Endothelial cell of umbilical vein (primary cell): ENCODE data around the gene RAB8B. TPM values are rescaled to one million over a fixed set of nuclear protein-coding genes. Genes with fewer than 3 reads are reported as not detected.

Experiments used
- BruUV-seq: library from RNA; stranded (reverse); fragments of 400-500 nt; replicated peaks from 2 replicates; lab custom pipeline; 2021; lab: Mats Ljungman, UMichigan
- CTCF ChIA-PET: fragments of 300-600, 350-600 bp; sonication (Branson Sonifier 250); formaldehyde crosslinking; loops from one replicate; lab custom pipeline; 2021; ENCODE audit warnings: antibody characterized with exemption, inconsistent platforms; lab: Charles Lee
- POLR2A ChIA-PET: fragments of 300-600, 350-600 bp; sonication (Branson Sonifier 250); formaldehyde crosslinking; loops from one replicate; lab custom pipeline; 2021; ENCODE audit warnings: antibody characterized with exemption, inconsistent platforms; lab: Charles Lee
- DNase-seq: peaks from one replicate; pipeline ENCODE4 v3.0.0-alpha.2; 2011; ENCODE audit warnings: low read depth, low spot score
- FAIRE-seq: peaks from 2 replicates; lab custom pipeline; 2011; peaks lifted over from hg19 to GRCh38; lab: Jason Lieb, UNC
- H2AFZ ChIP-seq: 2 replicates; pipeline ENCODE4 v1.6.0; 2012; ENCODE audit warnings: low read depth, low read length, control low read depth, inconsistent platforms
- H3K27ac ChIP-seq: 2 replicates; pipeline ENCODE4 v1.5.1; 2011; ENCODE audit warnings: low read depth, mild to moderate bottlenecking, control low read depth, low read length, moderate library complexity; ENCODE audit not compliant: insufficient read depth
- H3K27me3 ChIP-seq, 2 experiments: 2 replicates each; pipeline versions ENCODE4 v1.6.0 to v1.6.1; 2011; ENCODE audit warnings: low read length in 2 of 2, mixed read lengths in 1 of 2; ENCODE audit not compliant: control insufficient read depth in 2 of 2, insufficient read depth in 2 of 2
- H3K36me3 ChIP-seq, 2 experiments: 2 replicates in 1 of 2; 3 replicates in 1 of 2; pipeline ENCODE4 v1.5.1; 2011; ENCODE audit warnings: low read length in 2 of 2, mild to moderate bottlenecking in 1 of 2, moderate library complexity in 1 of 2; ENCODE audit not compliant: control insufficient read depth in 2 of 2, insufficient read depth in 2 of 2; ENCODE audit errors: extremely low read depth in 1 of 2
- H3K4me1 ChIP-seq: 3 replicates; pipeline ENCODE4 v1.5.1; 2011; ENCODE audit warnings: mild to moderate bottlenecking, low read length; ENCODE audit not compliant: control insufficient read depth, insufficient read depth; ENCODE audit errors: extremely low read depth
- H3K4me2 ChIP-seq: 2 replicates; pipeline ENCODE4 v1.6.1; 2011; ENCODE audit warnings: low read length, control low read depth, mixed read lengths; ENCODE audit not compliant: insufficient read depth
- H3K4me3 ChIP-seq, 3 experiments: fragments of 200-600 bp in 1 of 3; sonication (generic), shearing (Covaris generic) in 1 of 3; replicated peaks in 1 of 3; 2 replicates each; pipeline ENCODE4 v1.5.1; 2011 to 2016; ENCODE audit warnings: control low read depth in 3 of 3, low read length in 3 of 3, mild to moderate bottlenecking in 2 of 3, inconsistent platforms in 1 of 3, low read depth in 1 of 3, moderate library complexity in 1 of 3; ENCODE audit not compliant: insufficient read depth in 1 of 3
- H3K79me2 ChIP-seq: 2 replicates; pipeline ENCODE4 v1.6.0; 2012; ENCODE audit warnings: low read length, inconsistent platforms; ENCODE audit not compliant: control insufficient read depth, insufficient read depth
- H3K9ac ChIP-seq: replicated peaks from 2 replicates; pipeline ENCODE3; 2011; ENCODE audit warnings: low read length, control low read depth; ENCODE audit not compliant: insufficient read depth; ENCODE audit errors: extremely low read depth
- H3K9me1 ChIP-seq: replicated peaks from 3 replicates; pipeline ENCODE4 v1.6.0; 2011; ENCODE audit warnings: mild to moderate bottlenecking, low read length; ENCODE audit not compliant: control insufficient read depth, insufficient read depth; ENCODE audit errors: extremely low read depth
- H3K9me3 ChIP-seq: replicated peaks from 2 replicates; pipeline ENCODE4 v1.5.1; 2012; ENCODE audit warnings: low read length, inconsistent platforms; ENCODE audit not compliant: control insufficient read depth, insufficient read depth
- H4K20me1 ChIP-seq: replicated peaks from 2 replicates; pipeline ENCODE3; 2011; ENCODE audit warnings: mild to moderate bottlenecking, low read length; ENCODE audit not compliant: control insufficient read depth, insufficient read depth; ENCODE audit errors: extremely low read depth
- CTCF ChIP-seq, 2 donors: IDR thresholded peaks; 1 replicate in 1 of 2; 2 replicates in 1 of 2; pipeline ENCODE4 v1.5.1; 2011; ENCODE audit warnings: low read length in 2 of 2, mild to moderate bottlenecking in 2 of 2, moderate library complexity in 2 of 2, control low read depth in 1 of 2, inconsistent platforms in 1 of 2, low read depth in 1 of 2; ENCODE audit not compliant: insufficient read depth in 1 of 2; ENCODE audit errors: extremely low read depth in 1 of 2
- EZH2 ChIP-seq: IDR thresholded peaks from 2 replicates; pipeline ENCODE4 v1.6.1; 2012; ENCODE audit warnings: borderline replicate concordance, low read depth, mild to moderate bottlenecking, moderate library complexity, low read length, inconsistent platforms; ENCODE audit not compliant: severe bottlenecking
- FOS ChIP-seq: IDR thresholded peaks from 2 replicates; pipeline ENCODE4 v1.6.1; 2011; ENCODE audit warnings: mild to moderate bottlenecking, low read length, moderate library complexity, borderline replicate concordance; ENCODE audit not compliant: insufficient read depth
- GATA2 ChIP-seq: IDR thresholded peaks from 2 replicates; pipeline ENCODE4 v1.7.0; 2011; ENCODE audit warnings: low read depth, mild to moderate bottlenecking, moderate library complexity, mixed read lengths, low read length; ENCODE audit not compliant: insufficient read length, insufficient read depth
- JUN ChIP-seq: IDR thresholded peaks from 2 replicates; pipeline ENCODE4 v1.6.1; 2011; ENCODE audit warnings: borderline replicate concordance, low read depth; ENCODE audit not compliant: insufficient read length, insufficient read depth
- MAX ChIP-seq: IDR thresholded peaks from 2 replicates; pipeline ENCODE4 v1.6.1; 2011; ENCODE audit not compliant: insufficient read depth, insufficient read length
- MYC ChIP-seq: IDR thresholded peaks from one replicate; pipeline ENCODE4 v1.6.1; 2011; ENCODE audit warnings: mild to moderate bottlenecking, low read depth, low read length
- POLR2A ChIP-seq: IDR thresholded peaks from 2 replicates; pipeline ENCODE4 v1.6.1; 2012; ENCODE audit warnings: low read depth, mild to moderate bottlenecking, control low read depth, low read length
- POLR2AphosphoS5 ChIP-seq: IDR thresholded peaks from 2 replicates; pipeline ENCODE4 v1.6.1; 2012; ENCODE audit warnings: low read depth, mild to moderate bottlenecking, control low read depth, low read length, moderate library complexity; ENCODE audit not compliant: insufficient read depth
- dilution Hi-C: fragments of 300-500 bp; cut with MboI; formaldehyde crosslinking; loops from one replicate; pipeline ENCODE4 v1.15.0; 2019; ENCODE audit warnings: low sequenced_read_pairs; ENCODE audit not compliant: extremely low pct_ligation_motif_present
- intact Hi-C: fragments of 100-400 bp; cut with micrococcal nuclease; formaldehyde crosslinking; loops from one replicate; pipeline ENCODE4 v1.10.0; 2022
- polyA plus RNA-seq, 4 experiments: library from polyadenylated mRNA; depleted of rRNA in 3 of 4; stranded (reverse) in 3 of 4; unstranded in 1 of 4; fragments of >200 nt; gene quantifications; 2 replicates each; pipeline versions ENCODE4 v1.2.1 to v1.2.3, GENCODE V29; 2011 to 2012; ENCODE audit warnings: missing spikeins in 1 of 4
- total RNA-seq: library from RNA; stranded (reverse); gene quantifications from 2 replicates; pipeline ENCODE4 v1.2.3, GENCODE V29; 2021

RAB8B gene
- total and polyA plus RNA-seq, 2 donors (not counting 3 experiments of a cell fraction or from before 2014, with no cell fraction given) = 10.4 to 52.5 TPM

- intact Hi-C loops (no loop called here), dilution Hi-C loops (no loop called here)
- H4K20me1 ChIP-seq = no peaks in the 10 kb centered on the region
- DNase-seq (no peak), FAIRE-seq (no peak)
- TF ChIP-seq EZH2 (no peak), POLR2AphosphoS5 (no peak), GATA2 (no peak), POLR2A (no peak), FOS (no peak)
- ChIA-PET CTCF (interaction anchor here (1.3 kb wide), 1 partner anchor 12 kb away, joined by 3 read pairs; no protein-coding TSS in a partner anchor), POLR2A (no interaction called here)
- no peak overlapping the region for H2AFZ ChIP-seq
- no TSS peak for BruUV-seq
- no peak overlapping the region for H3K9ac ChIP-seq
- H3K27ac ChIP-seq = no peak overlapping the region
- peaks cover 9% of the 10 kb centered on the region for H3K4me1 ChIP-seq
- H3K79me2 ChIP-seq = no peaks in the 10 kb centered on the region
- no peaks in the 10 kb centered on the region for H3K9me1 ChIP-seq
- H3K27me3 ChIP-seq = no peaks in the 10 kb centered on the region
- no peaks in the 10 kb centered on the region for H3K9me3 ChIP-seq
- no peaks in the 10 kb centered on the region for H3K36me3 ChIP-seq
- no peak overlapping the region for H3K4me2 ChIP-seq
- no peak overlapping the region for H3K4me3 ChIP-seq
Observed at GRCh38 chr15:63313825-63314224, 124.4 kb downstream of the RAB8B start.

GRCh38 chr15:63314409-63314808 is 125.0 kb downstream of the RAB8B start:
- no peaks in the 10 kb centered on the region for H4K20me1 ChIP-seq
- H3K27ac ChIP-seq = no peak overlapping the region
- H3K4me2 ChIP-seq = no peak overlapping the region
- BruUV-seq = no TSS peak
- H3K4me3 ChIP-seq = no peak overlapping the region
- no peaks in the 10 kb centered on the region for H3K9me3 ChIP-seq
- H3K9me1 ChIP-seq = no peaks in the 10 kb centered on the region
- DNase-seq (no peak), FAIRE-seq (no peak)
- TF ChIP-seq CTCF (IDR thresholded peaks at IDR 0.05; ENCODE audit: extremely low read depth in 1 of 2, insufficient read depth in 1 of 2, low read depth in 1 of 2, low read length in 2 of 2) = no peak
- no peak for TF ChIP-seq EZH2
- no peak for TF ChIP-seq FOS
- no peak for TF ChIP-seq GATA2
- no peak for TF ChIP-seq POLR2A
- no peak for TF ChIP-seq MYC
- no peak for TF ChIP-seq POLR2AphosphoS5
- TF ChIP-seq MAX = no peak
- TF ChIP-seq JUN = no peak
- H3K36me3 ChIP-seq = no peaks in the 10 kb centered on the region
- dilution Hi-C loops = no loop called here
- no peak overlapping the region for H2AFZ ChIP-seq
- H3K79me2 ChIP-seq = no peaks in the 10 kb centered on the region
- H3K4me1 ChIP-seq = peaks cover 3% of the 10 kb centered on the region
- H3K27me3 ChIP-seq = no peaks in the 10 kb centered on the region
- intact Hi-C loops = no loop called here
- ChIA-PET POLR2A (no interaction called here), CTCF (interaction anchor here (1.3 kb wide), 2 partner anchors 12 to 23 kb away, joined by 3 read pairs; no protein-coding TSS in a partner anchor)
- H3K9ac ChIP-seq = no peak overlapping the region
